CD4-positive, alpha-beta T cell treated with Interleukin-4 for 1 hour (primary cell): ENCODE results near the gene KCNG2.

ENCODE experiments used
- DNase-seq, 2 donors: peaks; one replicate each; pipeline ENCODE4 v3.0.0-alpha.2; 2020 to 2022

KCNG2 gene

DNA sequence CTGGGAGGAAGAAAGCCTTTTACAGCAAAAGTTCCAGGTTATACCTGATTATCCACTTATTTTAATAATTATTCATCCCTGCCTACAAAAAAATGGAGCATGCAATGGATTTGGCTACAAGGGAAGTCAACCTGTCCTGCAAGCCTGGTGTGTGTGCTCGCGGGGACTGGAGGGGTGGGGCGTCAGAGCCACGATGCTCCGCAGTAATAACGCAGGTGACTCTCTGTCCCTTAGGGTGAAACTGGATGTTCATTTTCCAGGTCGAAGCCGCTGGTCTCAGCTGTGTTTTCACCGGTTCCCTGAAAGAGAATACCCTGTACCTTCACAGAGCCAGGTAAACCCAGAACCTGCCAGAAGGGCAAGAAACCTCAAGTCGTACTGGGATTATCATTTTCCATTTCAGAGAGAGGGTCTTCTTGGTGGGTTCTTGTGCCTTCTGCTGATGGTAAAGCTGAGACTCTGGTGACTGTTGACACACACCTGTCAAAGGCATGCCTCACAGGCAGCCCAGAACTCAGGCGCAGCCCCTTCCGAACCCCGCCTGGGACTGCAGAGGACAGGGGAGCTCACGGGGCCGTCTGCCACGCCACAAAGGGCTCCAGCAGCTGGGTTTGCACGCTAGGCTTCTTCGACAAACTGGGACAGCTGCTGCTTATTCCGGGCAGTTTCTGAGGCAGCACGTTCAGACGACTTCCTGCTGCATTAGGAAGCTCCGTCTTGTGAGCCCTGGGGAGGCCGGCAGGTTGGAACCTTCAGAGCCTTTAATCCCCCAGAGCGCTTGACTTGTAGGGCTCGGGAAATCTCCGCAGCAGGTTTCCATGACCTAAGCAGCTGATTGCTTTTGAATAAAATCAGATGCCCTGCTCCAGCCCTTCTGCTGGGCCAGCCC is 58.6 kb downstream of the KCNG2 start:
- peak in 1 of 2 donors; percentile 17 for DNase-seq

DNA sequence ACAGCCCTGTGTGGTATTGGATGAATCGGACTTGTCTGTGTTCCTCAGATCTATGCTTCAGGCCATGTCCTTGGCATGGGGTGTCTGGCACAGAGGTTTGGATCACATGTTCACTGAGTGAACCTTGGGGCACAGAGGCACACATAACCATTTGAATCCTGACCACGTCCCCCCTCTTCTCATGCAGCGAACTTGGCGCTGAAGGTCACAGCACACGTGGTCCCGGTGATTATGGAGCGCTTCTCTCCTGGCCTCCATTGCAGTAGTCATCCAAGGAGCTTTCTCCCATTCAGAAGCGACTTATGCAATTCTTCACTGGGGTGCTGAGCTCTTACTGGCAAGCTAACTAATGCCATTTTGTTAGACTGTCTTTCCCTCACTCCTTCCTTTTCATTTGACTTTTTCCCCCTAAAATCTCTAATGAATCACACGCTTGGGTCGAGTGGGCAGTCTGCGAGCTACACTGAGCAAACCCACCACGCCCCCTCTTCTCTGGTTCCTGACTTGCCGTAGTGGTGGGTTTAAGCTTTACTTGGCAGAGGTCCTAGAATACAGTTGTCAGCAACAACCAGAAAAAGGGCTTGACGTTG is 59.4 kb downstream of the KCNG2 start:
- DNase-seq: no peak

DNA sequence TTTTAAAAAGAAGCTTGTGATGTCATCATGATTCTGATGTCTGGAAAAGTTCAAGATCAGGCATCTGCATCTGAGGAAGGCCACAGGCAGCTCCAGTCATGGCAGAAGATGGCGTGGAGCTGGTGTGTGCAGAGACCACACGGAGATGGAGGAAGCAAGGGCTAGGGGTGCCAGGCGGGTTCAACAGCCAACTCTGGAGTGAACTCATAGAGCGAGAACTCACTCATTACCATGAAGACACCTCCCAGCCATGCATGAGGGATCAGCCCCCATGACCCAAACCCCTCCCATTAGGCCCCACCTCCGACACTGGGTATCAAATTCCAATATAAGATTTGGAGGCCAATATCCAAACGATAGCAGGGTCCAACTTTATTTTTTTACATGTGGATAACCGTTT is 61.6 kb downstream of the KCNG2 start:
- no peak for DNase-seq

DNA sequence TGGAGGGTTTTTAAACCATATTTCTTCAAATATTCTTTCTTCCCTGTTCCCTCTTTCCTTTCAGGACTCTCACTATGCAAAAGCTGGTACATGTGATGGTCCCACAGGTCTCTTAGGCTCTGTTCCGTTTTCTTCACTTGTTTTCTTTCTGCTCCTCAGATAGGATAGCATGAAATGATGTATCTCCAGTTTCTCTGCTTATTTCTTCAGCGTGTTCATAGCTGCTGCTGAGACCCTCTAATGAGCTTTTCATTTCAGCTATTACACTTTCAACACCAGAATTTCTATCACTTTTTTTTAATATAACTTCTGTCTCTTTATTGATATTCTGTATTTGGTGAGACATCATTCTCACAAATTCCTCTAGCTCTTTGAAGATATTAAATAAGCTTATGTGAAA is 63.9 kb downstream of the KCNG2 start:
- no peak for DNase-seq

DNA sequence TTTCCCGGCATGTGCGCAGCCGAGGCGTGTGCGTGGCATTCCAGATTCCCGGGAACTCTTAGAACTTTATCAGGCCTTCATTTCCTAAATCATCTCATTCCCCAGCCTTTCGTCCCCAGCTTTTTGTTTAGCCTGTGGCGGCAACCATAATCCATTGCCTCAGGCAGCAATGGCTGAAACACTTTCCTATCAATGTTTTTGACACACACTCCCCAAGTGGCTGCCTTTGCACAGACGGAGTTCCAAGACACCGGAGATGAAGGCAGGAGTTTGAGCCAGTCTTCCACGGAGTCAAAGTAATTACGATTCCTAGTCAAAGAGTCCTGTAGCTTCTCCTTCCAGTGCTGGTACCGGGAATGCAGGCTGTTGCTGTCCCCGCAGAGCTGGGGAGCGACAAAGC is 64.8 kb downstream of the KCNG2 start:
- no peak for DNase-seq

DNA sequence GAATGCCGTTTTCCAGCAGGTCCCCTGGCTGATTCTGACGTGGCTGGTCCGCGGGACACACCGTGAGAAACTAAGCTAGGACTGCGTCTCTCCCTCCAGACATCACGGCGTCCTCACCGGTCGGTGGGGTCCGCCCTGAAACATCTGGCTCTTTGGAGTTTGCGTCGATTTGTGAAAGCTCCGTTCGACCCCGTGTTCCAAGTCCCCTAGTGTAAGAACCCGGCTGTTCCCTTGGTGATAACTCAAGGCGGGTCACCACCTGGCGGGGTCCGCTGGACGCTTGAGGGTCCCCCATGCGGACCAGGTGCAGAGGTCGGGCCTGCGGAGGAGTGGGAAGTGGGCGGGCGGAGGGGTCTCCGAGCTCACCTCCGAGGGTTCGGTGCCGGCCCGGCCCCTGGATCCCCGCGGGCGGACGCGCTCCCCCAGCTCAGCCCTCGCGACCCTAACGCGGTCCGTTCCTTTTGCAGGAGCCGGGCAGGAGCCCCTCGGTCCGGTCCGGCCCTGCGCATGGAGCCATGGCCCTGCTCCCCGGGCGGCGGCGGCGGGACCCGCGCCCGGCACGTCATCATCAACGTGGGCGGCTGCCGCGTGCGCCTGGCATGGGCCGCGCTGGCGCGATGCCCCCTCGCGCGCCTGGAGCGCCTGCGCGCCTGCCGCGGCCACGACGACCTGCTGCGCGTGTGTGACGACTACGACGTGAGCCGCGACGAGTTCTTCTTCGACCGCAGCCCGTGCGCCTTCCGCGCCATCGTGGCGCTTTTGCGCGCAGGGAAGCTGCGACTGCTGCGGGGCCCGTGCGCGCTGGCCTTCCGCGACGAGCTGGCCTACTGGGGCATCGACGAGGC is 65.6 kb downstream of the KCNG2 start:
- DNase-seq: no peak

DNA sequence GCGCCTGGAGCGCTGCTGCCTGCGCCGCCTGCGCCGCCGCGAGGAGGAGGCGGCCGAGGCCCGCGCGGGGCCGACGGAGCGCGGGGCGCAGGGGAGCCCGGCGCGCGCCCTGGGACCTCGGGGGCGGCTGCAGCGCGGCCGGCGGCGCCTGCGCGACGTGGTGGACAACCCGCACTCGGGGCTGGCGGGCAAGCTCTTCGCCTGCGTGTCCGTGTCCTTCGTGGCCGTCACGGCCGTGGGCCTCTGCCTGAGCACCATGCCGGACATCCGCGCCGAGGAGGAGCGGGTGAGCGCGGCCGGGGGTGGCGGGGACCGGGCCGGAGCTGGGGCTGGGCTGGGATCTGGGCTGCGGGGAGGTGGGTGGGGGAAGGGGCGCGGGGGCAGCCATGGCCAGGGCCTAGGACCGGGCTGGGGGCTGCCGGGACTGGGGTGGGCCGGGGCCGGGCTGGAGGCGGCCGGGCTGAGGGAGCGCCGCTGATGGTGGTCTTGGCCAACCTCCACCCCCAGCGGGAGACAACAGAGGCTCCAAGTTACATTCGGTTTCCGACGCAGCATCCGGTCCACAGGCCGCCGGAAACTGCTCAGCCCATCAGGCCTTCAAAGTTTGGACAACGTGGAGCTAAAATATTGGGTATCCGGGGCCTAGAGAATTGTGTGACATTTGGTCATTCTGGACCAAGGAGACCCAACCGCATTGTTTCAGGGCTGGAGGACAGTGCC is 66.4 kb downstream of the KCNG2 start:
- peak in 1 of 2 donors; percentile 2 for DNase-seq

DNA sequence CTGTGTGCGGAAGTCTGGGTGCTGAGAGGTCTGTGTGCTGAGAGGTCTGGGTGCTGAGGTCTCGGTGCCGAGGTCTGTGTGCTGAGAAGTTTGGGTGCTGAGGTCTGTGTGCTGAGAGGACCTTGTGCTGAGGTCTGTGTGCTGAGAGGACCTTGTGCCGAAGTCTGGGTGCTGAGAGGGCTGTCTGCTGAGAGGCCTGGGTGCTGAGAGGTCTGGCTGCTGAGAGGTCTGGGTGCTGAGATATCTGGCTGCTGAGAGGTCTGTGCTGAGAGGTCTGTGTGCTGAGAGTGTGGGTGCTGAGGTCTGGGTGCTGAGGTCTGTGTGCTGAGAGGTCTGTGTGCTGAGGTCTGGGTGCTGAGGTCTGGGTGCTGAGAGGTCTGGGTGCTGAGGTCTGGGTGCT is 67.2 kb downstream of the KCNG2 start:
- peak in 1 of 2 donors; percentile 4 for DNase-seq

DNA sequence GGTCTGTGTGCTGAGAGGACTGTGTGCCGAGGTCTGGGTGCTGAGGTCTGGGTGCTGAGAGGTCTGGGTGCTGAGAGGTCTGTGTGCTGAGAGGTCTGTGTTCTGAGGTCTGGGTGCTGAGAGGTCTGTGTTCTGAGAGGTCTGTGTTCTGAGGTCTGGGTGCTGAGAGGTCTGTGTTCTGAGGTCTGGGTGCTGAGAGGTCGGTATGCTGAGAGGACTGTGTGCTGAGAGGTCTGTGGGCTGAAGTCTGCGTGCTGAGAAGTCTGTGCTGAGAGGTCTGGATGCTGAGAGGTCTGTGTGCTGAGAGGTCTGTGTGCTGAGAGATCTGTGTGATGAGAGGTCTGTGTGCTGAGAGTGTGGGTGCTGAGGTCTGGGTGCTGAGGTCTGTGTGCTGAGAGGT is 68.2 kb downstream of the KCNG2 start:
- DNase-seq: peak in 1 of 2 donors; percentile 6

DNA sequence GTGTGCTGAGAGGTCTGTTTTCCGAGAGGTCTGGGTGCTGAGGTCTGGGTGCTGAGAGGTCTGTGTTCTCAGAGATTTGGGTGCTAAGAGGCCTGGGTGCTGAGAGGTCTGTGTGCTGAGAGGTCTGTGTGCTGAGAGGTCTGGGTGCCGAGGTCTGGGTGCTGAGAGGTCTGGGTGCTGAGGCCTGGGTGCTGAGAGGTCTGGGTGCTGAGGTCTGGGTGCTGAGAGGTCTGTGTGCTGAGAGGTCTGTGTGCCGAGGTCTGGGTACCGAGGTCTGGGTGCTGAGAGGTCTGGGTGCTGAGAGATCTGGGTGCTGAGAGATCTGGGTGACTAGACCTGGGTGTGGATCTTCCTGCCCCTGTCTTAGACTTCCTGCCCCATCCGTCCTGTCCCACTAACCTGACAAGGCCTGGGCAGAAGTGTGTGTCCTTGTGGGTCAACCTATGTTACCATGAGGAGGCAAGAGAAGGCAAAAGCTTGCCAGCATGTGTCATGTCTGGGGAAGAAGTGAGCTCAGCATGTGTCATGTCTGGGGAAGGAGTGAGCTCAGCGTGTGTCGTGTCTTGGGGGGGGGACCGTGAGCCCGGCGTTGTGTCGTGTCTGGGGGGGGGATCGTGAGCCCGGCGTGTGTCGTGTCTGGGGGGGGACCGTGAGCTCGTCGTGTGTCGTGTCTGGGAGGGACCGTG is 69.3 kb downstream of the KCNG2 start:
- DNase-seq: no peak

DNA sequence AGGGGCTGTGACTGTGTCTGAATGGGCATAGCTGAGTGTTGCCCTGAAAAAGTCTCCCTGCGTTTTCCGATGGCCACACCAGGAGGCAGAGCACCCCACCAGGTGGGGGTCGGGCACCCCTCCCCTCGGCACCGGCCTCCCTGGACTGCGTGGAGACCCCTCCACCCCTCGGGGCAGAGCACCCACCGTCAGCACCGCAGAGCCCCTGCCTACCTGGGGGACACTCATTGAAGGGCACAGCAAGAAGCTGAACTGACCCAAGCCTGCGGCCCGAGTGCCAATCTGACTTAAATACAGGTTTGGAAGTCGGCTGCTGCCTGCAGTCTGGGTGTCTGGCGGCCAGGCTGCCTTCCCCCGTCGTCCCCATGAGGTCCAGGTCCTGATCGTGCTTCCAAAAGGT is 69.9 kb downstream of the KCNG2 start:
- DNase-seq: no peak

DNA sequence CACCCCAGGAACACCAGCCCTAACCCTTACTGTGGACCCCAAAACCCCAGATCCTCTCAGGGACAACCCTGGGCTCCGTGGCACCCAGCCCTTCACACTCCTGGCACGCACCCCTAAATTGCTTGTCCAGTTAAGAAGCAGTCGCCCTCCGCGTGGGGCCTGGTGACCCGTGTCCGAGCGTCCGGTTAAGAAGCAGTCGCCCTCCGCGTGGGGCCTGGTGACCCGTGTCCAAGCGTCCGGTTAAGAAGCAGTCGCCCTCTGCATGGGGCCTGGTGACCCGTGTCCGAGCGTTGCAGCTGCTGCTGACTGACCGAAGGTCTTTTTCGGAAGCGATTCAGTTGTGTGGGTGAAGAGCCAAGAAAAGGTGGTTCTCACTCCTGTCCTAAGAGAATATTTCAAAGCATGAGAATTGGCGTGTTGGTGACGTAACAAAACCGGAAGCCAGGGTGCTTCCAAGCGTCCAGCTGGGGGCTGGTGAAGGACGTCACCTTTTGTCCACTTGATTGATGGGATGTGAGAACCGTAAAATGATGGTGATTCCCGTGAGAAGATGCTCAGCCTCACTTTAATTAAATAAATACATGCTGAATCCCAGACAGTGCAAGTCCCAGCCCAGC is 70.5 kb downstream of the KCNG2 start:
- DNase-seq: no peak

DNA sequence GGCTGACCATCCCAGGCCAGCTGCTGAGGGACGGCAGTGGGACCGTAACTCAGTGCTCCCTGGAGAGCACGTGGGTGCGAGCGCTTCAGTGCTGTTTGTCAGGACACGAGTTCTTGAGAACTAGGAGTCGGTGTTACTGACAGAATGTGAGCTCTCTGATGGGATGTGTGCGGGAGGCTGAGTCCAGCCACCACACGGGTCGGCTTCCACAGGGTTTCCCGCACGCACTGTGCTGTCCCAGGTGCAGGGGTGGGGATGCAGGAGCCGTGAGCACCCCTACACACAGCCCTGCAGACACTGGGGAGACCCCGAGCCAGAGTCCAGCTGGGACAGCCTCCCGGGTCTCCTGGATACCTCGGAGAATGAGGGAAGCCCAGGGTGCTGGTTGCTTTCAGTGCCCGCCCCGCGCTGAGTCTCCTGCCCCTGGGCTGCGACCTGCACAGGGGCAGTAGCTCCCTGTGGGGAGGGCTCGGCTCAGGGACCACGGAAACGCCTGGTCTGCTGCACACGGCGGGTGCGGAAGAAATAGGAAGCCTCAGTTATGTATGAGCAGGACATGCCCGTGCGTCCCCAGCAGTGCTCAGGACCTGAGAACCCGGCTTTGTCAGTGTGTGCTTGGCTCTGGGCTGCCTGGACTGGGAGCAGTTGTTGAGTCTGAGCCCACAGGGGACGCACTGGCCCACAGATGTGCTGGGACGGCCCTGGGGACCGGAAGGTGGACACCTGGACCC is 71.2 kb downstream of the KCNG2 start:
- peak in 1 of 2 donors; percentile 4 for DNase-seq

DNA sequence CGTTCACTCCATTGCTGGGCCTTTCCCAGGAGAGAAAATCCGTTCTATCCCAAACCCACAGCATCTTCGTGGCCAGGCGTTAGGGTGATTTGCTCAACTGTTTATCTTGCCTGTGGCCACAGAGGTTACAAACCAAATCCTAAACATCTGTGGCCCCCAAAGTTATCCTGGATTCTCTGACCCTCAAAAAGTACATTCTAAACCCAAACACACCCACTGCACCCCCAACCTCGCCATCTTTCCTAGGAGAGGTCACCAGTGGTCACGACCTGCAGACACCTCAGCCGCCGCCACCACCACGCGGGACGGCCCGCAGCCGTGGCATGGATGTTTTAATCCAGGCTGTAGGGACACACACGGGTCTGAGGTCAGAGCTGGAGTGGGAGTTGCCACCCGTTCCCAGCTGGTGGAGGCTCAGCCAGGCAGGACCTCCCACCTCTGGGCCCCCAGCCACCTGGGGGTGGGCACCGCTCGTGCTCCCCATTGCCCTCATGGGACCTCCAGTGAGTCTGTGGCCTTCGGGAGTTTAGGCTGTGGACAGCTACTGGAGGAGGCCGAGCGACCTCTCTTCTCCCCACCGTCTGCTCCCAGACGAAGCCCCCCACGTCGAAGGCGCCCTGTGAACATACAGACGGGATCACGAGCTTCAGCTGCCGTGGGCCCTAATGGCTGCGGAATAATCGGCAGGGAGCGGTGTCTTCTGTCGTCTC is 72.0 kb downstream of the KCNG2 start:
- peak in 1 of 2 donors; percentile 3 for DNase-seq

DNA sequence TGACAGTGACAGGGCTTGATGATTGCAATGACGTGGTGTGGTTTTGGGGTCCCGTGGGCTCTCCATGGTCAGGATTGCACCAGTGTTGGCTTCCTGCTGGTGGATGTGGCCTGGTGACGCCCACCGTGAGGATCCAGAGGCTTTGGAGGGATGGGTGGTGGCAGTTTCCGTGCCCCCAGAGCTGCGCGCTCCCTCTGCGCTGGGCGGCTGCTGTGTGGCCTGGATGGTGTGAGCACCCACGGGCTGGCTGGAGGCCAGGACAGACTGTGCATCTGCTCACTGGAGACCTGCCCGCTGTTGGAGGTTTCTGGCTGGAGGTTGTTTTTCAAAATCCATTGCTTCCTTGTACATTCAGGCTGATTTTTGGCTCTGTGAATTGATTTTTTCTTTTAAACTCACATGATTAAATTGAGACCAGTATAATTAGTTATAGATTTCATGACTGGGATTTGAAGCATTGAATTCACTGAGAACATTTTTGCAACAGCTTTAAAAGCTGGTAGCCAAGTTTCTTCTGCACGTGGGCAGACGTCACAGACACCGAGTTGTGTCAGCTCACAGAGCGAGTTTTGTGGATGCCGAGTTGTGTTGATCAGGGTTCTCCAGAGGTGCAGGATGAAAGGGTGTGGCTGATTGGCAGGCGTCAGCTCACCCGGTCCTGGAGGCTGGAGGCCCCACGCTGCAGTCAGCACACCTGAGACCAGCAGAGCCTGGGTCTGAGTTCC is 72.7 kb downstream of the KCNG2 start:
- peak in 1 of 2 donors; percentile 7 for DNase-seq

DNA sequence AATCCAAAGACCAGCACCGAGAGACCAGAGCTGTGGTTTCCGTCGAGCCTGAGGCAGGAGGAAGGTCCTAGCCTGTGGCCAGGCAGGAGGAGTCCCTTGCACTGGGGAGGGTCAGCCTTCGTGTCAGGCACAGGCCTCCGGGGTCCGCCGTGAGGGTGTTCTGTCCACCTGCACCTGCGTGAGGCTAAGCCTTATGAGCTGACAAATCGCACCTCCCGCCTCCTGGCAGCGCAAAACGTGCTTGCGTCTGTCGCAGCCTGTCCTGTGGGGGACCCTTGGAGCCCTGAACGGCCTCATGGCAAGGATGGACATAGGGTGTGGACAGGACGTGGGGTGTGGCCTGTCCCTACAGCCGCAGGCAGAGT is 73.3 kb downstream of the KCNG2 start:
- peak in 1 of 2 donors; percentile 10 for DNase-seq

DNA sequence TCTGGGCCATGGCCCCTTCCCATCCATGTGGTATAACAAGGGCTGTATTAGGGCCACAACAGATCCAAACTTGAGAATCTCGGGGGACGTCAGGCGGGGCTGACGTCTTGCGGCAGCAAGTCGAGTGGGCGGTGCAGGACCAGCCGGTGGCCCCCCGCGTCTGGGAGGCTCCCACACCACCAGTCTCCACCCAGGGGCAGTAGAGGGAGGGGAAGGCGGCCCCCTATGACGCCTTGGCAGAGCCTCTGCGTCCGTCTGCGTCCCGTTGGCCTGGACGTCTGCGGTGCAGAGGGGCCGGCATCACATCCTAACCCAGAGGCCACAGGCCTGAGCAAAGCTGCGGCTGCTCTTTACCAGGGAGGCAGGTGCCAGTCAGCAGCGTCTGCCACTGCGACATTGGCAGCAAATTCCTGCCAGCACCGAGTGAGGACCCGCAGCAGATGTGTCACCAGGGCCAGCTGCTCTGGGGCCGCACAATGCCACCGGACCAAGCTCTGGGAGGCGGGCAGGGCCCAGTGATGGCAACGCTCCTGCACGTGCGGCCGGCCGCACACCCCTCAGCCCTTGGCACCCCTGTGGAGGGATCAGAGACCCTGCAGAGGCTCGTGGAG is 73.8 kb downstream of the KCNG2 start:
- DNase-seq: no peak

DNA sequence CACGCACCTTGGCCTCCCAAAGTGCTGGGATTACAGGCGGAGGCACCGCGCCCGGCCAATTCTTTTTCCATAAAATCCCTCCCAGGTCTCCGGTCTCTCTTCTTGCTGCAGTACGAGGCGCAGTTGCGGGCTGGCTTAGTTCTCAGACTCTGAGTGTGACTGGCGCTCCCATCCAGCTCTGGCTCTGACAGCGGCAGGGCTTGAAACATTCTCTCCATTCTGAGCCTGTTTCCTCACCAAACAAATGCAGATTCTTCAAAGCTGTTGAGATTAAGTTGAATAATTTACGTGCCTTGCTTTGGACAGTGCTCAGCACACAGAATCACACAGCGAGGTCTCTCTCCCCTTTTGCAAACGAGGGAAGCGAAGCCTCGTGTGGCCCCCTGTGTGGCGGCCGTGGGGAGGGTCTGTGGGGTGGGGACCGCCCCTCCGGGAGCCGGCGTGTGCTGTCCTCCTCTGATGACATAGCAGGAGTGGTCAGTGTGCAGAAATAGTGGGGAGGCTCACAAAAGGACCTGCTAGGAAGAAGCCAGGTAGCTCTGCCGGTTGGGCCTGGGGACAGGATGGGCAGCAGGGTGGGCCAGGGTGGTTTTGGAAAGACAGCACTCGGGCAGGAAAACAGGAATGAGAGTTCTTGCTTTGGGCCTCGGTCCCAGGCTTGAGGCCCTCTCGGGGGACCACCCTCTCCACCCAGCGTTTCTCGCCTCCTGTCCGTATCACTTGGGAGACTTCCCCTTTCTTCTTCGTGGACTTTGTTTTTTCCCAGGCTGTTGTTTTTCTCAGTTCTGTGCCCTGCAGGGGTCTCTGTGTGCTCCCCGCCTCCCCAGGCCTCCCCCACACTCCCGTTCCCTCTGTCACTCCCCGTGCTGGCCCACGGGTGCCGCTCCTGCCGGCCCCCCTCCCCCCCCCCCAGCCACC is 75.0 kb downstream of the KCNG2 start:
- DNase-seq: peak in 1 of 2 donors; percentile 6
